Skin of body (tissue), 2 donors: Measurements from ENCODE around the gene TFPT. TPM values are rescaled to one million over a fixed set of nuclear protein-coding genes. Genes with fewer than 3 reads are reported as not detected.
A peak's percentile ranks its signal among the peaks of the same experiment; 100 is the strongest.

ENCODE experiments used
- DNase-seq: peaks from one replicate; lab custom pipeline; 2025; lab: John Stamatoyannopoulos, UW
- total RNA-seq: library from RNA; depleted of rRNA; stranded (reverse); fragments of >200 nt; gene quantifications from one replicate; pipeline ENCODE4 v1.2.3, GENCODE V29; 2014

TFPT gene
- total RNA-seq, 1 donor from 2014 or later: 5.4 TPM

GRCh38 chr19:54149021-54149812, 33.8 kb upstream of the TFPT start:
- no peak for DNase-seq

- DNase-seq: no peak
Observed at GRCh38 chr19:54148158-54148557, 32.7 kb upstream of the TFPT start.

DNA sequence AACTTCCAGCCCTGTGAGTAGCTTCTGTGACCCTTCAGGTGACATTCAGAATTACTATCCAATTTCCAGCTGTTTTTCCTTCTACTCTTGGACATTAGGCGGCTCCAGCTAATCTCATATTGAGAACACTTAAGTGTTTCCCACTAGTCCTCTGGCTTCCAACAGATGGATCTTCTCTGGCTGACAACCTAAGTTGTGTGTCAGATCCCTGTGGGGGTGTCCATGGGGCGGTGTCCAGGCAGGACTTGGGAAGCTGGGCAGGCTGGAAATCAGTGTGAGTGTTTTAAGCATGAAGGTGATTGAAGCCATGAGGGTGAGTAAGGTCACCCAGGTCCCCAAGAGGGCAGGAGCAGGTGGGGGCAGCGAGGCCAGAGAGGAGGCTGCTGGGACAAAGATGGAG, 32.2 kb upstream of the TFPT start:
- no peak for DNase-seq

- DNase-seq: no peak
Observed at GRCh38 chr19:54145541-54146158, 30.2 kb upstream of the TFPT start.

DNA sequence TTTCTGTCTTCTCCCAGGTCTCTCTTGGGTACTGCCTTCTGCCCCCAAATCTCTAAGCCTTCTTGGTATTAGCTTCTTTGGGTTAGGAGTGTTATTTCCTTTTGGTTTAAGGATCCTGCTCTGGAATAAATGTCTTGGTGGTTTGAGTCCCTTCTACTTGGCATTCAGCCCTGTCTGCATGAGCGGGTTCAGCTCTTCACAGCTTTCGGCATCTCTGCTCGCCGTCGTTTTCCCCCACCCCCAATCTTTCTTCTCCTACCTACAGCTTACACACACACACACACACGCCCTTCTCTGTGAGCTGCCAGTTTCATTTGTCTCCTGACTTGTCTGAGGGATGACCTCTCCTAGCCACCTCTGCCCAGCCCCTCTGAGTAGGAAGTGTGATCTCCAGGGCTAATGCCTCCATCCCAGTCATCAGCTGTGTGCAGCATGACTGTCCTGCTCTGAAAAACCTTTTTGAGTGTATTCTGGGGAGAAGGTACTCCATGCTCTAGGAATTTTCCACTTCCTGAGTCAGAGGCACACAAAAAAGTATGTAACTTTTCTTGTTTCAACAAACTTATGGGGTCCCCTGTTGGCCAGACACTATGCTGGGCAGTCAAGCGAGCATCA, 26.8 kb upstream of the TFPT start:
- no peak for DNase-seq

DNA sequence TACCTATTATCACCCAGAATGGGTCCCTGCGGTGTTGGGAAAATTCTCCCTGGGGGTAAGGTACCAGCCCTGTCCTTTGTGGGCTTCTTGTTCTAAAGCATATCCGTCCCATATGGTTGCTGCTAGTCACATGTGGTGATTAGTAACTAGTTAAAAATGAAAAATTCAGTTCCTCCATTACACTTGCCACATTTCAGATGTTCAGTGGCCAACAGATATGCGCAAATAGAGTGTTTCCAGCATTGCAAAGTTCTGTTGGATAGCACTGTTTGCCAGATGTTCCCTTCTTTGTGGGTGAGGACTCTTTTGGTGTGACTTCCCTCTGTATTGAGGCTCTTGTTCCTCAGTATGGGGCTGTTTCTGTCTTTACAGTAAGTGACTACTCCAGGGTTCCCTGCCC, 25.9 kb upstream of the TFPT start:
- peak; percentile 85 for DNase-seq

- DNase-seq: no peak
Observed at GRCh38 chr19:54138489-54139256, 23.2 kb upstream of the TFPT start.

- no peak for DNase-seq
Observed at GRCh38 chr19:54137699-54138488, 22.4 kb upstream of the TFPT start, which contains the start of gene CNOT3. Gene CNOT3, plus strand, starts transcription at chr19:54137762. Its CDS starts 5,217 bp downstream, at chr19:54142979.

DNA sequence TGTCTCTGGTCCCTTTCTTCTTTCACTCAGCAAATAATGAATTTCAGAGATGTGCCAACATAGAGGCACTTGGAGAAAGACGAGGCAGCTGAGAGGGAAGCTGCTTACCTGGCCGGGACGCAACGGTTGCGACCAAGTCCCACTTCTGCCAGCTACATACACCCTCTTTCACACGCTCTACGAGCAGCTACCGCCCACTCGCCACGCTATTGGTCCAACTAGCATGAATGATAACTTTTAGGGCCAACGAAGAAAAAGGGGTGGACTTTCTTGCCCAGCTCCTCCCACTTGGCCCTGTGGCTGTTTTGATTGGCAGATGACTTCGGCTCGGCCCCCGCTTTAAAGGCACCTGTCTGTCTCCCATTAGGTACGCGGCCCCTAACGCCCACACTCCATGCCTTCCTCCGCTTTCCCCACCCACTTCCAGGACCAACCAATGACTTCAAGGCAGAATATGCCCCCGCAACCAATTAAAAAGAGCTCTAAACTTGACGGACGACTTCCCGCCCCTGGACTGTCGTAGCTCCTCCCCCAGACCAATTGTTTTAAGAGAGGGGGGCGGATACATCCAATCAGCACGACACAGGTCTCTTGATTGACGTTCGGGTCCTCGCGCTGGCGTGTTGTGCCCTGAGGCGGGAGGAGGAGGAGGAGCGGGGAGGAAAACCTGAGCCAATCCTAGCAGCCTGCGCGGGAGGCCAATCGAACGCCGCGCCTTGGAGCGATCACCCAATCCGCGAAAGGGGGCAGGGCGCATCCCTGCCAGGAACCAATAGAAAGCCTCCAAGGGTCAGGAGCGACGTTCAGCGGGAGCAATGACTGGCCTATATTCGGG, 21.6 kb upstream of the TFPT start:
- peak; percentile 100 for DNase-seq

DNA sequence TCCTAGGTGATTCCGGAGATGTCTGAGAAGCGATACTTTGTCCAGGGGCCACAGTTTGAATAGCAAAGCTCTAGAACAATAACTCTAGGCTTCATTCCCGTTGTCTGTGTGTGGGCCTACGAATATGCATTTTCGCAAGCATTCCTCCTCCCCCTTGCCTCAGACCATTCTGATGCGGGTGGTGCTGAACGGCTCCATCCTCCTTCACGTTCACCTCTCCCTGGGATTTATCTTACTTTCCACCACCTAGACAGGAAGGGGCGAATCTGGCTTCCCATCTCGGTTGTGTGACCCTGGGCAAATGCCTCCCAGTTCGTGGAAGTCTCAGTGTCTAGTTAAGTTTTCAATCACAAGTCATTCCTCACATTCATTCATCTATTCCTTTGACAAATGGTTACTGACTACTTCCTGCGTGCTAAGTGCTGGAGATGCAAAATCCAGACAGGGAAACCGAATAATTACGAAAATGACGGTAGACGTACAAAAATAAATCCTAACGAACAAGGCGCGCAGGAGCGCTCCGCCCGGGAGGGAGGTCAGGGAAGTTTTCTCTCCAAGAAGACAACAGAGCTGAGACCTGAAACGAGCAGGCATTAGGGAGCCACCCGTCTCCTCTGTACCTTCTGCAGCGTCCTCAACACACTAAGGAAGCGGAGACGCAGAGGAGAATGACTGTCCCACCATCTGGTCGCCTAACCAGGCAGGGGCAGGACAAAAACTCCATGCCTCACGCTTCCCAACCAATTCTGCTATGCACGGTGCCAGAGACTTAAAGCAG, 20.8 kb upstream of the TFPT start:
- DNase-seq: no peak

- DNase-seq: no peak
Observed at GRCh38 chr19:54133957-54134590, 18.6 kb upstream of the TFPT start.

DNA sequence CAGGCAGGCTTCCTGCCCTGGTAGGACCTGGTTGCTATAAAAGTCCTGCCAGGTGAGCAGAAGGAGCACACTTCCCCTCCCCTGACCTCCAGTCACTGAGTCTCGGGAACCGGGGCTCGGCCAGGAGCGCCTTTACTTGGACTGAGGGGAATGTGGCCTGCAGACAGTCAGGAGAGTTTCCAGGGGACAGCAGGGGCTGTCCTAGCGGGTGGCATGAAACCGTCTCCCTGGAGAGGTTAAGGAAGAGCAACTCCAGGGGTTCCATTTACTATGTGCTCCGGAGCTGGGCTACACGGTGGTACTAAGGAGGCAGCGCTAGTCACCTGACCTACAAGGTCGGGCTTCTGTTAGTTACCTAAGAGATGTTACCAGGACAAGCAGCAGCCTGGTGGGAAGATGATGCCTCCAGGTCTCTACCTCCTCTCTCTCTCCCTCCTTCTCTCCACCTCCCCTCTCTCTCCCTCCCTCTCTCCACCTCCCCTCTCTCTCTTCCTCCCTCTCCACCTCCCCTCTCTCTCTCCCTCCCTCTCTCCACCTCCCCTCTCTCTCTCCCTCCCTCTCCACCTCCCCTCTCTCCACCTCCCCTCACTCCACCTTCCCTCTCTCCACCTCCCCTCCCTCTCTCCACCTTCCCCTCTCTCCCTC, 18.0 kb upstream of the TFPT start:
- peak; percentile 81 for DNase-seq

DNA sequence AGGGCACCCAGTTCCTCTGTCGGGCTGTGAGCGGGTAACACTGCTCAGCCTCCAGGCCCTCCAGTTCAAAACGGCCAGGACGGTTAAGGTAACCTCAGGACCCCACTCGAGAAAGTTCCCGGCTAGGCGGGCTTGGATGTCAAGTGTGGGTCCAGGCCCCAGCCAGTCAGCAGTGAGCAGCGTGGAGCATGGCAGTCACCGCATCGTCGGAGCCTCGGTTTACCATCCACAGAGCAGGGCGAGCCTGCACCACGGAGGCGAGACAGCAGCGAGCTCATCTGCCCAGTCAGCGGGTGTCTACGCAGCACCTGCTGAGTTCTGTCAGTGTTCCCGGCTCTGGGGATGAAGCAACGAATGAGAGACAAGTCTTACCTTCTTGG, 14.2 kb upstream of the TFPT start:
- DNase-seq: no peak

DNA sequence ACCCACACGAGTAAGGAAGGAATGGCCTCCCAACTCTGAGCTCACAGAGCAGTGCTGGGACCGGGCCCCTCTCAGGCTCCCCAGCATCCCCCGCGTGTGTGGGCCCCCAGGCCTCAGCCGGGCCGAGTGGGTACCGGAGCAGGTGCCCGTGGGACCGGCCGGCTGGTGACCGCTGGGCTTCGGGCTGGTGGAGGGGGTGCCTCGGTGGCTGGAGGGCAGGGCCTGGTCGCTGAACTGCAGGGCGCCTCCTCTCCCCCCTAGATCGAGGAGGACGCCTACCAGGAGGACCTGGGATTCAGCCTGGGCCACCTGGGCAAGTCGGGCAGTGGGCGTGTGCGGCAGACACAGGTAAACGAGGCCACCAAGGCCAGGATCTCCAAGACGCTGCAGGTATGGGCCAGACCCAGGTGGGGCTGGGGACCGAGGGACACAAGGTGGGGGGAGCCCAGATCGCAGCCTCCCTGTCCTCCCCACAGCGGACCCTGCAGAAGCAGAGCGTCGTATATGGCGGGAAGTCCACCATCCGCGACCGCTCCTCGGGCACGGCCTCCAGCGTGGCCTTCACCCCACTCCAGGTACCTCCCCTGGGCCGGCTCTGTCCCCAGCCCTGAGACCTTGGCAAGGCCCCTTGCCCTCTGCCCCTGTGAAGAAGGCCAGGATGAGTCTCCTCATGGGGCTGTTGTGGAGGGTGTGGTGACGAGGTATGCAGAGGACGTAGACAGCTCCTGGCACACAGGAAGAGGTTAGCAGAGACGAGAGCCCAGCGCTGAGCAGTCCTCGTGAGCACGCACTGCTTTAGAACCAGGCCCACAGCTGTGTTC, 13.5 kb upstream of the TFPT start:
- DNase-seq: no peak

DNA sequence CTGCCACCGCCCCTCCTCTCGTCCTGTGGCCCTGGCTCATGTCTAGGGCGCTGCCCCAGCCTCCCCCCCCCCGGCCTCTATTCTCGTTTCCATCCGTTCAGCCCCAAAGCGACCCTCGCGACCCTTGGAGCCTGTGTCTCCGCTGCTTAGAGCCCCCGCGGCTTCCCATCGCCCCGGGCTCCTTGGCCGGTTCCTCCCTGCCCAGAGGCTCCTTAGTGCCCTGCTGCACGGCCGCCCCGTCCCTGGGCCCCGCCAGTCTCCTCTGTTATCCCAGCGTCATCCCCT, 12.9 kb upstream of the TFPT start:
- DNase-seq: no peak

DNA sequence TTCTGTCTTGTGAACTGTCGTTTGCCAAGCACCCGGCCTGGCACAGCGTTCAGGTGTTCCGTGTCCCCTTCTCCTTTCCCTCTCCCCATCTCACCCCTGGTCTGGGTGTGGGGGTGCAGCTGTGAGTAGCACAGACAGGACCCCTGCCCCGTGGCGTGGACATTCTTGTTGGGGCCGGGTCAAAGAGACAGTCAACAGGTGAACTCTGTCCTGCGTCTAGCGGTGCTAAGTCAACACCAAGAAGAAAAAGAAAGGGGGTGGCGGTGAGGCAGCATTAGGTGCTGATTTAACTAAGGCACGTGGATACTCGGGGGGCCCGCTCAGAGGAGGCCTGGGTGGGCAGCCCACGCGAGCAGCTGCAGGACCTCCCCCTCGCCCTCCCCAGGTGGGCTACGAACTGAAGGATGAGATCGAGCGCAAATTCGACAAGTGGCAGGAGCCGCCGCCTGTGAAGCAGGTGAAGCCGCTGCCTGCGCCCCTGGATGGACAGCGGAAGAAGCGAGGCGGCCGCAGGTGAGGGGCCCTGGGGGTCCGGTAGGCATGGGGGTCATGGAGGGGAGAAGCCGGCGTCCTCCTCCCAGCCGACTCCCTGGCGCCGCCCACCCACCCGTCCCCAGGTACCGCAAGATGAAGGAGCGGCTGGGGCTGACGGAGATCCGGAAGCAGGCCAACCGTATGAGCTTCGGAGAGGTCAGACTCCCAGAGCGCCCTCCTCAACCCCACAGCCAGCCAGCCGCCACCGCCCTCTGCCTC, 12.4 kb upstream of the TFPT start:
- DNase-seq: no peak

DNA sequence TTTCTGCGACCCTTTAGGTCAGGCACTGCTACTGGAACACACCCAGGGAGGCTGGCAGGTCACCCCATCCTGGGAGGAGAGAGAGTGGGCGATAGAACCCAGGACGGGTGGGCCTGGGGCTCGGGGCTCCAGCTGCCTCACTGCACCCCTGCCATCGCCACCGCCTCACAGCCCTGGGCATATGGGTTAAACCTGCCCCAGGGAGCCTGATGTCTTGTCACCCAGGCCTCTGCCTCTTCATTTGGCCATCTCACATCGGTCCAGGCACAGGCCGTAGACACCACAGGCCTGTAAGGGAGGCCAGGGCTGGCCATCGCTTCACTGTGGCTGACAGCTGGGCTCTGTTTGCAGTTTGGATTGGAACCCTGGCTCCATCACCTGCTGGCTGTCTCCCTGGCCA, 10.3 kb upstream of the TFPT start:
- no peak for DNase-seq
